SK-N-SH (cell line): Measurements from ENCODE around the gene CUBN. TPM values are rescaled to one million over a fixed set of nuclear protein-coding genes. Genes with fewer than 3 reads are reported as not detected.

Source experiments
- CTCF ChIA-PET: fragments of 300-600, 350-600 bp; formaldehyde crosslinking; extraction: SDS; loops from one replicate; lab custom pipeline; 2021; lab: Yijun Ruan, JAX
- POLR2A ChIA-PET: fragments of 350-600 bp; sonication (Branson Sonifier 250); formaldehyde crosslinking; extraction: SDS; loops from one replicate; lab custom pipeline; 2020; ENCODE audit warnings: antibody characterized with exemption, inconsistent platforms; lab: Yijun Ruan, JAX
- DNase-seq: peaks from one replicate; pipeline ENCODE4 v3.0.0; 2012
- H2AFZ ChIP-seq: fragments of 200-600 bp; sonication (generic); 2 replicates; pipeline ENCODE4 v1.8.1; 2016; ENCODE audit warnings: antibody characterized with exemption, mild to moderate bottlenecking, low read depth
- H3F3A ChIP-seq: fragments of 200-600 bp; sonication (generic); replicated peaks from 2 replicates; pipeline ENCODE3; 2016; ENCODE audit warnings: antibody characterized with exemption, mild to moderate bottlenecking; ENCODE audit not compliant: insufficient read depth
- H3K27ac ChIP-seq, 2 experiments: fragments of 200-500 bp in 1 of 2; fragments of 200-600 bp in 1 of 2; sonication (Bioruptor generic) in 1 of 2; sonication (generic), shearing (Covaris generic) in 1 of 2; 2 replicates each; pipeline versions ENCODE4 v1.5.1 to v1.6.1; 2014 to 2016; ENCODE audit warnings: low read depth in 2 of 2, inconsistent platforms in 1 of 2, low read length in 1 of 2, mild to moderate bottlenecking in 1 of 2, mixed read lengths in 1 of 2
- H3K27me3 ChIP-seq: fragments of 200-600 bp; sonication (generic), shearing (Covaris generic); 2 replicates; pipeline ENCODE4 v1.6.1; 2016; ENCODE audit warnings: mixed run types; ENCODE audit not compliant: insufficient read depth
- H3K36me3 ChIP-seq, 2 experiments: fragments of 200-500 bp in 1 of 2; fragments of 200-600 bp in 1 of 2; sonication (Bioruptor generic) in 1 of 2; sonication (generic) in 1 of 2; replicated peaks in 1 of 2; 2 replicates each; pipeline versions ENCODE3 to v1.5.1; 2014 to 2016; ENCODE audit warnings: low read length in 1 of 2, mild to moderate bottlenecking in 1 of 2; ENCODE audit not compliant: insufficient read depth in 2 of 2, control insufficient read depth in 1 of 2
- H3K4me1 ChIP-seq, 2 experiments: fragments of 200-500 bp in 1 of 2; fragments of 200-600 bp in 1 of 2; sonication (Bioruptor generic) in 1 of 2; sonication (generic), shearing (Covaris generic) in 1 of 2; 2 replicates each; pipeline versions ENCODE4 v1.5.1 to v1.6.1; 2014 to 2016; ENCODE audit warnings: low read depth in 1 of 2, low read length in 1 of 2, mixed run types in 1 of 2; ENCODE audit not compliant: insufficient read depth in 2 of 2, control insufficient read depth in 1 of 2
- H3K4me2 ChIP-seq: fragments of 200-600 bp; sonication (generic), shearing (Covaris generic); 2 replicates; pipeline ENCODE4 v1.6.1; 2017; ENCODE audit warnings: mixed run types
- H3K4me3 ChIP-seq, 2 experiments: fragments of 200-500 bp in 1 of 2; fragments of 200-600 bp in 1 of 2; sonication (Bioruptor generic) in 1 of 2; sonication (generic), shearing (Covaris generic) in 1 of 2; 2 replicates each; pipeline versions ENCODE4 v1.5.1 to v1.8.1; 2014 to 2016; ENCODE audit warnings: low read depth in 2 of 2, inconsistent platforms in 1 of 2, low read length in 1 of 2, mild to moderate bottlenecking in 1 of 2, mixed read lengths in 1 of 2, moderate library complexity in 1 of 2
- H3K79me2 ChIP-seq: fragments of 200-600 bp; sonication (generic); 2 replicates; pipeline ENCODE4 v1.8.1; 2017; ENCODE audit warnings: mild to moderate bottlenecking; ENCODE audit not compliant: insufficient read depth
- H3K9ac ChIP-seq: fragments of 200-600 bp; sonication (generic); 2 replicates; pipeline ENCODE4 v1.6.1; 2017; ENCODE audit warnings: mixed run types
- H3K9me2 ChIP-seq: fragments of 200-600 bp; sonication (generic); 2 replicates; pipeline ENCODE4 v1.6.1; 2017; ENCODE audit warnings: mixed run types
- H3K9me3 ChIP-seq: fragments of 200-600 bp; sonication (generic); 2 replicates; pipeline ENCODE4 v1.6.1; 2017; ENCODE audit warnings: mixed run types, mild to moderate bottlenecking, moderate library complexity
- H4K20me1 ChIP-seq: fragments of 200-600 bp; sonication (generic); 2 replicates; pipeline ENCODE4 v1.6.1; 2017; ENCODE audit warnings: mild to moderate bottlenecking, mixed run types; ENCODE audit not compliant: insufficient read depth
- CHD2 ChIP-seq: fragments of 150-350 bp; IDR thresholded peaks from 2 replicates; pipeline ENCODE4 v1.6.1; 2018; ENCODE audit warnings: low read length; ENCODE audit not compliant: partially characterized antibody
- CTCF ChIP-seq: fragments of 200-600 bp; sonication (generic); IDR thresholded peaks from 2 replicates; pipeline ENCODE4 v1.6.1; 2017; ENCODE audit warnings: antibody characterized with exemption, mild to moderate bottlenecking, moderate library complexity
- ELF1 ChIP-seq: IDR thresholded peaks from 2 replicates; pipeline ENCODE4 v1.4.0; 2012
- EP300 ChIP-seq, 2 experiments: IDR thresholded peaks; 2 replicates each; pipeline versions ENCODE4 v1.4.0 to v1.6.1; 2012; ENCODE audit warnings: borderline replicate concordance in 1 of 2, low read depth in 1 of 2, low read length in 1 of 2
- FOSL2 ChIP-seq: IDR thresholded peaks from 2 replicates; pipeline ENCODE4 v1.4.0; 2012; ENCODE audit warnings: low read depth, mild to moderate bottlenecking, moderate library complexity, borderline replicate concordance
- FOXJ3 ChIP-seq: sonication (generic); formaldehyde crosslinking; IDR thresholded peaks from 2 replicates; pipeline ENCODE4 v1.5.1; 2020; ENCODE audit warnings: mild to moderate bottlenecking, missing genetic modification reagents
- FOXM1 ChIP-seq: IDR thresholded peaks from 2 replicates; pipeline ENCODE4 v1.4.0; 2012; ENCODE audit warnings: low read depth, mild to moderate bottlenecking
- JUND ChIP-seq: IDR thresholded peaks from 2 replicates; pipeline ENCODE4 v1.4.0; 2012
- MAX ChIP-seq: IDR thresholded peaks from 2 replicates; pipeline ENCODE4 v1.4.0; 2012; ENCODE audit warnings: low read depth
- MEF2A ChIP-seq: IDR thresholded peaks from 2 replicates; pipeline ENCODE4 v1.4.0; 2012; ENCODE audit warnings: low read depth, borderline replicate concordance
- NFIC ChIP-seq: IDR thresholded peaks from 2 replicates; pipeline ENCODE4 v1.4.0; 2012; ENCODE audit warnings: borderline replicate concordance
- NRF1 ChIP-seq: IDR thresholded peaks from 2 replicates; pipeline ENCODE4 v1.6.1; 2012; ENCODE audit warnings: low read depth, mild to moderate bottlenecking, low read length
- PBX3 ChIP-seq: IDR thresholded peaks from 2 replicates; pipeline ENCODE4; 2012
- POLR2AphosphoS5 ChIP-seq: IDR thresholded peaks from 2 replicates; pipeline ENCODE4 v1.6.1; 2012; ENCODE audit warnings: low read depth, low read length
- RAD21 ChIP-seq: IDR thresholded peaks from 2 replicates; pipeline ENCODE4 v1.6.1; 2012; ENCODE audit warnings: mild to moderate bottlenecking, low read length
- REST ChIP-seq: IDR thresholded peaks from 2 replicates; pipeline ENCODE4 v1.6.1; 2012; ENCODE audit warnings: mild to moderate bottlenecking, low read depth, low read length, moderate library complexity
- RFX5 ChIP-seq: IDR thresholded peaks from 2 replicates; pipeline ENCODE4 v1.6.1; 2012; ENCODE audit warnings: mild to moderate bottlenecking, improper control_type of control experiment, low read length
- RXRA ChIP-seq: IDR thresholded peaks from 2 replicates; pipeline ENCODE4 v1.4.0; 2012; ENCODE audit warnings: low read depth, mild to moderate bottlenecking, borderline replicate concordance
- SIN3A ChIP-seq: IDR thresholded peaks from 2 replicates; pipeline ENCODE4 v1.6.1; 2012; ENCODE audit warnings: low read depth, mild to moderate bottlenecking, low read length, moderate library complexity, borderline replicate concordance
- TAF1 ChIP-seq: IDR thresholded peaks from 2 replicates; pipeline ENCODE4 v1.6.1; 2012; ENCODE audit warnings: low read depth, mild to moderate bottlenecking, low read length, moderate library complexity, borderline replicate concordance
- TCF12 ChIP-seq: IDR thresholded peaks from 2 replicates; pipeline ENCODE4 v1.4.0; 2012
- TEAD4 ChIP-seq: IDR thresholded peaks from 2 replicates; pipeline ENCODE4 v1.4.0; 2012; ENCODE audit warnings: mild to moderate bottlenecking, borderline replicate concordance; ENCODE audit not compliant: insufficient read depth
- YY1 ChIP-seq: IDR thresholded peaks from 2 replicates; pipeline ENCODE4 v1.4.0; 2012; ENCODE audit warnings: low read depth, mild to moderate bottlenecking
- WGBS: methylation state at CpG from one replicate; pipeline ENCODE4 v1.1.6; 2017; ENCODE audit warnings: low lambda C conversion rate; 5-methylcytosine and 5-hydroxymethylcytosine counted together
- polyA plus RNA-seq, 3 experiments: library from polyadenylated mRNA; depleted of rRNA; stranded (reverse); fragments of >200 nt; gene quantifications; 2 replicates each; pipeline ENCODE4 v1.2.3, GENCODE V29; 2012

Gene CUBN
- polyA plus RNA-seq, 1 of the 3 experiments (the other 2 are of a cell fraction) = 2.4 TPM

GRCh38 chr10:17062009-17062408 is 67.6 kb downstream of the CUBN start:
- no peaks in the 10 kb centered on the region for H3K36me3 ChIP-seq
- CTCF ChIA-PET = no interaction called here
- peaks cover 8% of the 10 kb centered on the region for H3K79me2 ChIP-seq
- TF ChIP-seq TAF1 = no peak
- no peak for TF ChIP-seq FOXJ3 (CRISPR knock-in tag)
- TF ChIP-seq RAD21 = no peak
- peak in 1 of 2 experiments; percentile 16; a peak in 1 of 4 replicates for TF ChIP-seq EP300 (IDR thresholded peaks at IDR 0.05; ENCODE audit: borderline replicate concordance in 1 of 2, low read depth in 1 of 2, low read length in 1 of 2)
- peak; percentile 95 for TF ChIP-seq FOSL2
- TF ChIP-seq TCF12 = no peak
- no peak for TF ChIP-seq MEF2A
- TF ChIP-seq RFX5 = no peak
- no peak for TF ChIP-seq CHD2
- TF ChIP-seq ELF1 = no peak
- peak; percentile 40 for TF ChIP-seq PBX3
- no peak for TF ChIP-seq RXRA
- peak; percentile 91 for TF ChIP-seq JUND
- TF ChIP-seq POLR2AphosphoS5 = 0 out of 2 replicates have a peak, but pooled peaks have one; percentile 11
- TF ChIP-seq, all 33 proteins: peak for 5
- 49% methylated on average over 7 of the region's 7 CpGs for WGBS
- no peak for DNase-seq
- no peaks in the 10 kb centered on the region for H3K9me3 ChIP-seq
- H3K9me2 ChIP-seq = no peaks in the 10 kb centered on the region
- peak overlapping the region; percentile 84 for H3K9ac ChIP-seq
- POLR2A ChIA-PET = no interaction called here
- peaks cover 83% of the 10 kb centered on the region for H3F3A ChIP-seq
- H3K27ac ChIP-seq = peak overlapping the region; percentile 87 to 98; a peak in 3 of 4 replicates
- H3K4me3 ChIP-seq = no peak overlapping the region
- H4K20me1 ChIP-seq = no peaks in the 10 kb centered on the region
- peaks cover 9 to 75% of the 10 kb centered on the region in 2 experiments for H3K4me1 ChIP-seq
- no peak overlapping the region for H2AFZ ChIP-seq
- no peaks in the 10 kb centered on the region for H3K27me3 ChIP-seq
- H3K4me2 ChIP-seq = peak overlapping the region; percentile 76; the same call in 1 of the 2 replicates

- CTCF ChIA-PET = no interaction called here
- H3K9me3 ChIP-seq = no peaks in the 10 kb centered on the region
- no peak for DNase-seq
- WGBS = 68% methylated on average over 2 of the region's 2 CpGs
- no peaks in the 10 kb centered on the region for H3K27me3 ChIP-seq
- no peak overlapping the region for H2AFZ ChIP-seq
- POLR2A ChIA-PET = no interaction called here
- H3K9ac ChIP-seq = peak overlapping the region; percentile 84
- H3K4me3 ChIP-seq = no peak overlapping the region
- peaks cover 11 to 71% of the 10 kb centered on the region in 2 experiments for H3K4me1 ChIP-seq
- peak overlapping the region; percentile 76; the same call in 1 of the 2 replicates for H3K4me2 ChIP-seq
- H3K9me2 ChIP-seq = no peaks in the 10 kb centered on the region
- peaks cover 87% of the 10 kb centered on the region for H3F3A ChIP-seq
- peaks cover 8% of the 10 kb centered on the region for H3K79me2 ChIP-seq
- no peaks in the 10 kb centered on the region for H4K20me1 ChIP-seq
- H3K36me3 ChIP-seq = no peaks in the 10 kb centered on the region
- peak overlapping the region; percentile 87 to 98 for H3K27ac ChIP-seq
- TF ChIP-seq CTCF (no peak), RAD21 (no peak), SIN3A (no peak), POLR2AphosphoS5 (no peak; the same call in 1 of the 2 replicates), JUND (peak; percentile 31), FOXM1 (no peak), TEAD4 (no peak), NRF1 (no peak), EP300 (IDR thresholded peaks at IDR 0.05; ENCODE audit: borderline replicate concordance in 1 of 2, low read depth in 1 of 2, low read length in 1 of 2) (peak in 1 of 2 experiments; percentile 70; a peak in 1 of 4 replicates), RFX5 (no peak), NFIC (peak; percentile 36; the same call in 1 of the 2 replicates), MAX (no peak), FOXJ3 (CRISPR knock-in tag) (no peak), REST (no peak), YY1 (no peak)
Measured at GRCh38 chr10:17061418-17061817, 68.2 kb downstream of the CUBN start.
